SH-SY5Y (cell line): ENCODE data around the gene ASRGL1.
A peak's percentile ranks its signal among the peaks of the same experiment; 100 is the strongest.

Experiments used
- GATA2 ChIP-seq: IDR thresholded peaks from 2 replicates; pipeline ENCODE4 v1.6.1; 2011; ENCODE audit warnings: mild to moderate bottlenecking, low read depth, low read length
- GATA3 ChIP-seq: IDR thresholded peaks from 2 replicates; pipeline ENCODE4 v1.6.1; 2011; ENCODE audit warnings: low read depth, mild to moderate bottlenecking, low read length, moderate library complexity

- TF ChIP-seq GATA2 = peak; percentile 45; the same call in 1 of the 2 replicates
- TF ChIP-seq GATA3 = no peak
Observed at GRCh38 chr11:62409831-62410230, 72.6 kb downstream of the ASRGL1 start.
